HepG2 (cell line): ENCODE results near the gene DNAJC1. TPM values are rescaled to one million over a fixed set of nuclear protein-coding genes. Genes with fewer than 3 reads are reported as not detected.

Experiments used
- ATAC-seq: fragments of 200-7000 bp; cut with Tn5 transposase; 3 replicates; pipeline ENCODE4 v1.9.1; 2020; ENCODE audit warnings: mild to moderate bottlenecking, moderate library complexity
- BruUV-seq: library from RNA; stranded (reverse); fragments of 400-500 nt; replicated peaks from 2 replicates; lab custom pipeline; 2021; lab: Mats Ljungman, UMichigan
- CTCF ChIA-PET: fragments of 300-600 bp; formaldehyde crosslinking; extraction: SDS; loops from one replicate; lab custom pipeline; 2021; ENCODE audit warnings: low total read pairs, inconsistent platforms, low intra/inter-chr PET ratio; lab: Yijun Ruan, JAX
- POLR2A ChIA-PET: fragments of 350-600 bp; sonication (Branson Sonifier 250); formaldehyde crosslinking; loops from one replicate; lab custom pipeline; 2020; ENCODE audit warnings: antibody characterized with exemption, inconsistent platforms; lab: Yijun Ruan, JAX
- DNase-seq: peaks from one replicate; pipeline ENCODE4 v3.0.0-alpha.2; 2015; ENCODE audit warnings: low spot score
- FAIRE-seq: peaks from 3 replicates; lab custom pipeline; 2011; peaks lifted over from hg19 to GRCh38; lab: Jason Lieb, UNC
- H2AFZ ChIP-seq: one replicate; pipeline ENCODE4 v1.6.1; 2011; ENCODE audit warnings: low read length, inconsistent platforms
- H3K27ac ChIP-seq: fragments of 300-600 bp; 3 replicates; pipeline ENCODE4 v1.8.0; 2011; ENCODE audit warnings: mixed run types, mild to moderate bottlenecking, mixed read lengths, low read length, inconsistent platforms; ENCODE audit not compliant: insufficient read depth; ENCODE audit errors: extremely low read length
- H3K27me3 ChIP-seq, 2 experiments: fragments of 200-600 bp in 1 of 2; 2 replicates in 1 of 2; 3 replicates in 1 of 2; pipeline versions ENCODE4 v1.6.0 to v1.8.0; 2011; ENCODE audit warnings: low read length in 2 of 2, mild to moderate bottlenecking in 2 of 2, moderate library complexity in 2 of 2, inconsistent platforms in 1 of 2; ENCODE audit not compliant: insufficient read depth in 2 of 2, control insufficient read depth in 1 of 2
- H3K36me3 ChIP-seq, 2 experiments: fragments of 200-600 bp in 1 of 2; replicated peaks in 1 of 2; 2 replicates in 1 of 2; 3 replicates in 1 of 2; pipeline versions ENCODE4 v1.5.1 to v1.8.0; 2011; ENCODE audit warnings: low read length in 2 of 2, inconsistent platforms in 1 of 2; ENCODE audit not compliant: insufficient read depth in 2 of 2, control insufficient read depth in 1 of 2
- H3K4me1 ChIP-seq: 2 replicates; pipeline ENCODE4 v1.5.1; 2012; ENCODE audit warnings: low read length, inconsistent platforms; ENCODE audit not compliant: insufficient read depth
- H3K4me2 ChIP-seq: 2 replicates; pipeline ENCODE4 v1.6.0; 2011; ENCODE audit warnings: low read depth, low read length, inconsistent platforms
- H3K4me3 ChIP-seq, 3 experiments: fragments of 200-600 bp in 1 of 3; sonication (generic), shearing (Covaris generic) in 1 of 3; replicated peaks in 1 of 3; 2 replicates each; pipeline ENCODE4 v1.5.1; 2011 to 2016; ENCODE audit warnings: low read length in 3 of 3, inconsistent platforms in 2 of 3, low read depth in 2 of 3, mild to moderate bottlenecking in 2 of 3, control low read depth in 1 of 3, mixed read lengths in 1 of 3; ENCODE audit not compliant: insufficient read depth in 1 of 3
- H3K79me2 ChIP-seq: one replicate; pipeline ENCODE4 v1.6.1; 2011; ENCODE audit warnings: low read length, inconsistent platforms; ENCODE audit not compliant: insufficient read depth
- H3K9ac ChIP-seq: 2 replicates; pipeline ENCODE4 v1.6.0; 2011; ENCODE audit warnings: mild to moderate bottlenecking, low read depth, low read length, inconsistent platforms; ENCODE audit not compliant: insufficient read depth
- H3K9me3 ChIP-seq: 2 replicates; pipeline ENCODE4 v1.5.1; 2012; ENCODE audit warnings: mild to moderate bottlenecking, low read length
- H4K20me1 ChIP-seq: 2 replicates; pipeline ENCODE4 v1.6.0; 2011; ENCODE audit warnings: inconsistent platforms, mild to moderate bottlenecking, low read length, moderate library complexity; ENCODE audit not compliant: insufficient read depth
- MAFF ChIP-seq: IDR thresholded peaks from 2 replicates; pipeline ENCODE4 v1.6.1; 2011; ENCODE audit warnings: low read depth, low read length, improper control_type of control experiment
- MAFK ChIP-seq, 2 experiments: IDR thresholded peaks in 1 of 2; conservative IDR thresholded peaks in 1 of 2; 2 replicates each; pipeline ENCODE4 v1.6.1; 2011; ENCODE audit warnings: improper control_type of control experiment in 2 of 2, low read length in 2 of 2
- MEIS2 ChIP-seq: sonication (generic); formaldehyde crosslinking; IDR thresholded peaks from 2 replicates; pipeline ENCODE4 v1.9.0; 2021; ENCODE audit warnings: mild to moderate bottlenecking, missing genetic modification reagents
- SMAD1 ChIP-seq: sonication (generic); formaldehyde crosslinking; IDR thresholded peaks from 2 replicates; pipeline ENCODE4 v1.4.0; 2020; ENCODE audit warnings: missing genetic modification reagents, low read depth, mild to moderate bottlenecking, borderline replicate concordance
- SOX6 ChIP-seq, 2 experiments: fragments of 450-650 bp in 1 of 2; sonication (generic) in 1 of 2; formaldehyde crosslinking in 1 of 2; IDR thresholded peaks; 2 replicates each; pipeline versions ENCODE4 v1.4.0 to v1.6.1; 2017 to 2020; ENCODE audit warnings: antibody characterized with exemption in 1 of 2, mild to moderate bottlenecking in 1 of 2, missing genetic modification reagents in 1 of 2
- SUZ12 ChIP-seq: fragments of 150-350 bp; IDR thresholded peaks from 2 replicates; pipeline ENCODE4 v1.6.1; 2014; ENCODE audit warnings: low read depth, low read length
- WGBS: methylation state at CpG from one replicate; pipeline ENCODE4 v1.1.6; 2017; ENCODE audit warnings: low lambda C conversion rate; 5-methylcytosine and 5-hydroxymethylcytosine counted together
- in situ Hi-C: cut with HindIII; loops from 2 replicates; pipeline ENCODE4 v1.10.0; 2017; ENCODE audit warnings: low pct_unique_long_range_greater_than_20kb; ENCODE audit not compliant: extremely low pct_ligation_motif_present
- intact Hi-C: fragments of 100-400 bp; cut with micrococcal nuclease; formaldehyde crosslinking; loops from one replicate; pipeline ENCODE4 v1.10.0; 2022; ENCODE audit not compliant: unreplicated experiment
- polyA plus RNA-seq, 8 experiments: library from polyadenylated mRNA; depleted of rRNA in 3 of 8; stranded (reverse) in 7 of 8; unstranded in 1 of 8; fragments of >200 nt; fragmentation: Illumina TruSeq in 4 of 8; extraction: Trizol in 4 of 8; gene quantifications; 2 replicates each; pipeline versions ENCODE4 v1.2.1 to v1.2.3, GENCODE V29; 2011 to 2016; ENCODE audit warnings: low read depth in 4 of 8, missing spikeins in 1 of 8, mixed read lengths in 1 of 8; ENCODE audit not compliant: insufficient read depth in 1 of 8
- total RNA-seq, 5 experiments: library from RNA; depleted of rRNA; stranded (reverse); fragments of >200 nt; fragmentation: Illumina TruSeq; extraction: Trizol; gene quantifications; 2 replicates each; pipeline ENCODE4 v1.2.3, GENCODE V29; 2016; ENCODE audit warnings: low read depth in 1 of 5
- TF ChIP-seq, protein P1 (sequence below): IDR thresholded peaks from 2 replicates; pipeline ENCODE4 v1.6.1; 2018; ENCODE audit warnings: missing genetic modification reagents

DNAJC1 gene
- total and polyA plus RNA-seq, 2 of the 13 experiments (the other 11 are each of a cell fraction or from before 2014, with no cell fraction given) = 9.9 to 16.6 TPM

DNA sequence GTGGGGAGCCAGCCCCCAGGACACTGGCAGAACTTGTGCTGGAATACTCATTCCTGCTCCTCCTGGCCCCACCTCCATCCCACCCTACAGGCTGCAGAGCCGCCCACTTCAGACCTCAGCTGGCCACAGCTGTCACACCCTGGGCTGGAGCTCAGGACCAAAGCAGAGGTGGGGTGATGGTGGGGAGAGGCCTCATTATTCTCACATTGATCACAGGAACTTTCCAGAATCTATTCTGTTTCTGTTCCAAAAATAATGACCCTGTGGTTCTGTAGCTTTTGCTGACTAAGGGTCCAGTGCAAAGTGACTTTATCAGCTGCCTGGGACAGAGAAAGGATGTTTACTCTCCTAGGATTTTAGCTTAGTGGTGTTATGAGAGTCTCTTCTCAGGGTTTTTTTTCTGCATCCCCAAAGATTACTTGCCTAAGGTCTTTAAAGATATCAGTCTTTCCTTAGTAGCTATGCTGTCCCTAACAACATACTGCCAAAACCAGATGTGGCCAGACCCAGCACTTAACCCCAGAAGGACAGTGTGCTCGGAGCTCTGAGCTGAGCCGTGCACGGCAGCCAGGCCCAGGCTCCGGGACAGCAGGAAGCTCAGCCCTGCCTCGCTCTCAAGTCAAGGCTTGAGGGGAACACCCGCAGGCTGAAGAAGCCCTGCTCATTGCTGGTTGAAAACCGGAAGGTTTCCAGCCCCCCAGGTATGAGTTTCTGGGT lies 246.2 kb downstream of the DNAJC1 start:
- Histone ChIP-seq H3K27ac (no peak overlapping the region), H3K9me3 (no peaks in the 10 kb centered on the region), H3K27me3 (no peaks in the 10 kb centered on the region), H3K4me3 (no peak overlapping the region), H3K79me2 (no peaks in the 10 kb centered on the region), H3K4me1 (peaks cover 18% of the 10 kb centered on the region), H3K9ac (no peak overlapping the region), H4K20me1 (no peaks in the 10 kb centered on the region), H2AFZ (no peak overlapping the region), H3K36me3 (no peaks in the 10 kb centered on the region), H3K4me2 (no peak overlapping the region)
- ATAC-seq = no peak
- TF ChIP-seq MAFF (peak; percentile 28; the same call in 1 of the 2 replicates), MEIS2 (no peak), MAFK (conservative IDR thresholded peaks at IDR 0.05 in 1 of 2, IDR thresholded peaks at IDR 0.05 in 1 of 2; ENCODE audit: low read length in 2 of 2) (peak; percentile 11 to 63; a peak in 2 of 4 replicates), SMAD1 (CRISPR knock-in tag) (no peak)
- TF ChIP-seq, protein P1, sequence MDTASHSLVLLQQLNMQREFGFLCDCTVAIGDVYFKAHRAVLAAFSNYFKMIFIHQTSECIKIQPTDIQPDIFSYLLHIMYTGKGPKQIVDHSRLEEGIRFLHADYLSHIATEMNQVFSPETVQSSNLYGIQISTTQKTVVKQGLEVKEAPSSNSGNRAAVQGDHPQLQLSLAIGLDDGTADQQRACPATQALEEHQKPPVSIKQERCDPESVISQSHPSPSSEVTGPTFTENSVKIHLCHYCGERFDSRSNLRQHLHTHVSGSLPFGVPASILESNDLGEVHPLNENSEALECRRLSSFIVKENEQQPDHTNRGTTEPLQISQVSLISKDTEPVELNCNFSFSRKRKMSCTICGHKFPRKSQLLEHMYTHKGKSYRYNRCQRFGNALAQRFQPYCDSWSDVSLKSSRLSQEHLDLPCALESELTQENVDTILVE (CRISPR knock-in tag) = no peak
- ChIA-PET POLR2A (no interaction called here), CTCF (no interaction called here)
- WGBS = 100% methylated on average over 8 of the region's 8 CpGs
- in situ Hi-C loops (no loop called here), intact Hi-C loops (no loop called here)
- no TSS peak for BruUV-seq
- DNase-seq = no peak
- no peak for FAIRE-seq

DNA sequence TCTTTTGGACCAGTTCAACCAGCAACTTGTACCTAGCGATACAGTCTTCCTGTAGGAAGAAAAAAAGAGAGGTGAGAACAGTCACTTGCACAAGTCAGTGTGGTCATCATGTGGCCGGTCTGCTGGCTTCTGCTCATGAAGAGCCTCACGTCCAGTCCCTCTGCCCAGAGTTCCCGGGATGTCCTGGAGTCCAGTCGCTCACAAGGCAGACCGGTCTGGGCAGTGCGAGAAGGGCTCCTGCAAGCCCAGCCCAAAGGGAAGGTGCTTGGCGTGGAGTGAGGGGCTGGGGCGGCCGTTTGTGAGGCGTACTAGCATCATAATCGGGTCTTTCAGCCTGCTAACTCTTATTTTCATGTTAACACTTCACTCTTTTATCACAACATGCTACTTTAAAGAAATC lies 246.8 kb downstream of the DNAJC1 start:
- intact Hi-C loops = no loop called here
- DNase-seq (no peak), FAIRE-seq (no peak), ATAC-seq (no peak)
- Histone ChIP-seq H3K27me3 (no peaks in the 10 kb centered on the region), H3K9ac (no peak overlapping the region), H3K27ac (no peak overlapping the region), H4K20me1 (no peaks in the 10 kb centered on the region), H3K4me3 (no peak overlapping the region), H2AFZ (no peak overlapping the region), H3K4me2 (no peak overlapping the region), H3K9me3 (no peaks in the 10 kb centered on the region), H3K36me3 (no peaks in the 10 kb centered on the region), H3K79me2 (no peaks in the 10 kb centered on the region), H3K4me1 (peaks cover 18% of the 10 kb centered on the region)
- 81% methylated on average over 8 of the region's 12 CpGs for WGBS
- ChIA-PET POLR2A (no interaction called here), CTCF (no interaction called here)
- BruUV-seq = no TSS peak
- in situ Hi-C loops = no loop called here
- no peak for TF ChIP-seq SOX6 (IDR thresholded peaks at IDR 0.05)
- no peak for TF ChIP-seq SOX6 (CRISPR knock-in tag; IDR thresholded peaks at IDR 0.05)
- TF ChIP-seq SUZ12 = no peak
